Transverse colon (tissue), 4 donors: Measurements from ENCODE around the gene TOR1A. TPM values are rescaled to one million over a fixed set of nuclear protein-coding genes. Genes with fewer than 3 reads are reported as not detected.
"Not testable (repeated sequence)": the region's sequence is repeated elsewhere in the genome, so short reads cannot be mapped to it uniquely, and the experiment has no call there.

Experiments used
- DNase-seq: peaks from one replicate; pipeline ENCODE4 v3.0.0-alpha.2; 2019
- H3K27ac ChIP-seq, 4 donors: fragments of 200-600 bp; sonication (generic); 2 replicates each; pipeline ENCODE4 v1.5.1; 2016 to 2018; ENCODE audit warnings: inconsistent platforms in 4 of 4
- H3K27me3 ChIP-seq: fragments of 200-600 bp; sonication (generic); 2 replicates; pipeline ENCODE4 v1.5.1; 2017; ENCODE audit warnings: inconsistent platforms
- H3K36me3 ChIP-seq, 4 donors: fragments of 200-600 bp; sonication (generic); 2 replicates each; pipeline ENCODE4 v1.5.1; 2017 to 2019; ENCODE audit warnings: inconsistent platforms in 4 of 4
- H3K4me1 ChIP-seq, 4 donors: fragments of 200-600 bp; sonication (generic); 2 replicates each; pipeline ENCODE4 v1.5.1; 2017 to 2020; ENCODE audit warnings: inconsistent platforms in 4 of 4
- H3K4me3 ChIP-seq, 4 donors: fragments of 200-600 bp; sonication (generic); 1 replicate in 1 of 4; 2 replicates in 3 of 4; pipeline versions ENCODE4 v1.5.1 to v1.6.1; 2017 to 2019; ENCODE audit warnings: inconsistent platforms in 4 of 4
- H3K9me3 ChIP-seq, 2 donors: fragments of 200-600 bp; sonication (generic); 2 replicates each; pipeline ENCODE4 v1.5.1; 2017 to 2019; ENCODE audit warnings: inconsistent platforms in 2 of 2
- EP300 ChIP-seq: sonication (generic); formaldehyde crosslinking; IDR thresholded peaks from one replicate; pipeline ENCODE4 v1.6.1; 2017; ENCODE audit warnings: antibody characterized with exemption, low read depth
- POLR2A ChIP-seq: fragments of 450-650 bp; IDR thresholded peaks from one replicate; pipeline ENCODE4 v1.6.1; 2016; ENCODE audit warnings: antibody characterized with exemption, mild to moderate bottlenecking, moderate library complexity
- POLR2AphosphoS5 ChIP-seq, 3 donors: sonication (generic); formaldehyde crosslinking; IDR thresholded peaks; one replicate each; pipeline ENCODE4 v1.6.1; 2016; ENCODE audit warnings: antibody characterized with exemption in 3 of 3
- WGBS, 2 donors: methylation state at CpG; one replicate each; pipeline ENCODE4 v1.1.5; 2018; ENCODE audit warnings: low coverage in 1 of 2; 5-methylcytosine and 5-hydroxymethylcytosine counted together
- in situ Hi-C, 4 donors: fragments of 200-750 bp; cut with MboI; loops; one replicate each; pipeline versions ENCODE4 v1.15.0 to v1.15.1; 2017; ENCODE audit warnings: low sequenced_read_pairs in 3 of 4, low pct_ligation_motif_present in 1 of 4, low pct_unique_long_range_greater_than_20kb in 1 of 4
- intact Hi-C: fragments of 100-400 bp; cut with DNase I; formaldehyde crosslinking; loops from one replicate; pipeline ENCODE4 v1.15.1; 2023; ENCODE audit warnings: low total_unique reads
- total RNA-seq, 4 donors: library from RNA; depleted of rRNA; stranded (reverse); fragments of >200 nt; gene quantifications; one replicate each; pipeline ENCODE4 v1.1.0, GENCODE V29; 2016
- TF ChIP-seq, protein P1 (sequence below), 5 experiments: fragments of 200-600 bp in 3 of 5; fragments of 450-650 bp in 2 of 5; sonication (generic) in 3 of 5; IDR thresholded peaks; 1 replicate in 2 of 5; 2 replicates in 3 of 5; pipeline ENCODE4 v1.5.1; 2016 to 2017; ENCODE audit warnings: antibody characterized with exemption in 5 of 5, inconsistent platforms in 3 of 5, mild to moderate bottlenecking in 2 of 5, moderate library complexity in 1 of 5

The TOR1A gene
- total RNA-seq, 4 donors from 2014 or later = 6.2 to 47.0 (median 40.0) TPM

DNA sequence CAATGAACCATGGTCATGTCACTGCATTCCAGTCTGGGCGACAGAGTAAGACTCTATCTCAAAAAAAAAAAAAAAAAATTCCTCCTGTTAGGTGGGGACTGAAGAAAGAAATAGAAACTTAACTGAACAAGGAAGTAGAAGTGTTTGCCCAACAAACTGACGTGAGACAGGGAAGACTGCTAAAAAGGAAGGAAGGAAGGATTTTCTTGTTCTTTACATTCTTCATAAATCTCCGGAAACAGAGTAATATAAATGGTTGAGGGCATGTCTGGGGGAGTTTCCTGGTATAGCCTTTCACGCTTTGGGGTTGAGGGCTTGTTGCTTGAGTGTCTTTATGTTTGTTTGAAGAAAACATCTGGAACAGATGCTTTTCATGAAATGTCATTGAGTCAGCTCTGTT is 17.9 kb downstream of the TOR1A start:
- Histone ChIP-seq H3K27ac (peak overlapping the region; percentile 49 to 78 (median 64)), H3K36me3 (peaks cover 0 to 4% (median 0%) of the 10 kb centered on the region in 4 donors)

DNA sequence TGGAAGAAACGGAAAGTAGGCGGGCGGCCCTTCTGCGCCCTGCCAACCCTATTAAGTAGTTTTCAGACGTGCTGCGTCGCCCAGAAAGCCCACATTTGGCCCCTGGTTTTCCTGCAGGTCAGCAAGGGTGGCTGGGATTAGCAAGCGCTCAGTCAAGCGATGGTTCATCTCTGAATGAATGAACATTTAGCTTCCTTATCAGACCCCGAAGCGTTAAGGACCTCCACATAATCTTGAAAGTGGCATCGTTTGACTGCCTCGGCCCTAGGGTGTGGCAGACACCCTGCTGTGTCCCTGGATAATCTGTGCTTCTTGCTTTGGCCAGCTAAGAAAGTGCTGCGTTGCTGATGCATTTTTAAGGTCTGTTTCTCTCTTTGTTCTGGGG is 20.3 kb downstream of the TOR1A start:
- intact Hi-C loops = no loop called here
- 0 to 1% methylated on average over 2 to 14 of the region's 14 CpGs for WGBS, 2 donors
- peak overlapping the region; percentile 80 to 97 (median 82) for H3K4me3 ChIP-seq
- DNase-seq = no peak
- H3K27me3 ChIP-seq = no peaks in the 10 kb centered on the region
- H3K4me1 ChIP-seq = peaks cover 6 to 36% (median 14%) of the 10 kb centered on the region in 4 donors
- TF ChIP-seq, protein P1, sequence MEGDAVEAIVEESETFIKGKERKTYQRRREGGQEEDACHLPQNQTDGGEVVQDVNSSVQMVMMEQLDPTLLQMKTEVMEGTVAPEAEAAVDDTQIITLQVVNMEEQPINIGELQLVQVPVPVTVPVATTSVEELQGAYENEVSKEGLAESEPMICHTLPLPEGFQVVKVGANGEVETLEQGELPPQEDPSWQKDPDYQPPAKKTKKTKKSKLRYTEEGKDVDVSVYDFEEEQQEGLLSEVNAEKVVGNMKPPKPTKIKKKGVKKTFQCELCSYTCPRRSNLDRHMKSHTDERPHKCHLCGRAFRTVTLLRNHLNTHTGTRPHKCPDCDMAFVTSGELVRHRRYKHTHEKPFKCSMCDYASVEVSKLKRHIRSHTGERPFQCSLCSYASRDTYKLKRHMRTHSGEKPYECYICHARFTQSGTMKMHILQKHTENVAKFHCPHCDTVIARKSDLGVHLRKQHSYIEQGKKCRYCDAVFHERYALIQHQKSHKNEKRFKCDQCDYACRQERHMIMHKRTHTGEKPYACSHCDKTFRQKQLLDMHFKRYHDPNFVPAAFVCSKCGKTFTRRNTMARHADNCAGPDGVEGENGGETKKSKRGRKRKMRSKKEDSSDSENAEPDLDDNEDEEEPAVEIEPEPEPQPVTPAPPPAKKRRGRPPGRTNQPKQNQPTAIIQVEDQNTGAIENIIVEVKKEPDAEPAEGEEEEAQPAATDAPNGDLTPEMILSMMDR (IDR thresholded peaks at IDR 0.05) = no peak
- no peak for TF ChIP-seq POLR2AphosphoS5 (IDR thresholded peaks at IDR 0.05)
- TF ChIP-seq POLR2A = no peak
- TF ChIP-seq EP300 = no peak
- no peaks in the 10 kb centered on the region for H3K36me3 ChIP-seq
- in situ Hi-C loops = no loop called here
- no peaks in the 10 kb centered on the region for H3K9me3 ChIP-seq
- peak overlapping the region; percentile 93 to 95 (median 94) for H3K27ac ChIP-seq

More for the DNA sequence above, 17.9 kb downstream of the TOR1A start:
- Histone ChIP-seq H3K9me3 (no peaks in the 10 kb centered on the region), H3K4me1 (peaks cover 6 to 51% (median 23%) of the 10 kb centered on the region in 4 donors), H3K4me3 (no peak overlapping the region), H3K27me3 (no peaks in the 10 kb centered on the region)
- TF ChIP-seq POLR2A (no peak), POLR2AphosphoS5 (IDR thresholded peaks at IDR 0.05) (no peak), EP300 (no peak)
- in situ Hi-C loops = no loop called here
- intact Hi-C loops = no loop called here
- no peak for DNase-seq
- WGBS, 2 donors = 27 to 39% methylated on average over 3 to 4 of the region's 4 CpGs

DNA sequence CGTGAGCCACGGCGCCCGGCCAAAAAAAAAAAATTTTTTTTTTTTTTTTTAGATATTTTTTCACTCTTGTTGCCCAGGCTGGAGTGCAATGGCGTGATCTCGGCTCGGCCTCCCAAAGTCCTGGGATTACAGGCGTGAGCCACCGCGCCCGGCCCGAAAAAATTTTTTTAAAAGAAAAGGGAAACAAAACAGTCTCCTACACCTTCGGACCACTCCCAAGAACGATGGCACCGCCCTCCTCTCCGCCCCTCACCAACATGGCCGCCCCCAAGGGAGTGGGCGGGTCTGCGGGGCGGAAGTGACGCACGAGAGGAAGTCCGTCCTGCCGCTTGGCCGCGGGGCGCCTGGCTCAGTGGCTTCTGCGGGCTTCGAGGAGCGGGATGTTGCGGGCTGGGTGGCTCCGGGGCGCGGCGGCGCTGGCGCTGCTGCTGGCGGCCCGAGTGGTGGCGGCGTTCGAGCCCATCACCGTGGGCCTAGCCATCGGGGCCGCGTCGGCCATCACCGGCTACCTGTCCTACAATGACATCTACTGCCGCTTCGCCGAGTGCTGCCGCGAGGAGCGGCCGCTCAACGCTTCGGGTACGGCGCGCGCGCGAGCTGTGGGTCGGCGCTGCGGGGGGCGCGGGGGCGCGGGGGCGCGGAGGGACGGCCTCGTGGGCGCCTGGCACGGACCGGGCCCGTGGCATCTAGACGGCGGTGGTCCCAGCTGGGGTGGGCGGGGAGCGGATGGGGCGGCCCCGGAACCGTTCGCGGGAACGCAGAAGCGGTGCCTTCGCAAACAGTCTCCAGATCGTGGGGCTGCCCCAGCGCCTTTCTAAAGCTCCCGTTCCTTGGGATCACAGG is 20.9 kb downstream of the TOR1A start, which contains the start of gene TOR1B:
TSS of gene TOR1B (plus strand) at position 352 of the 843 bp plus-strand sequence. CDS start at position 381, 29 bp downstream.
- Histone ChIP-seq H3K27me3 (no peaks in the 10 kb centered on the region), H3K27ac (peak within 1 kb of the TSS; percentile 93 to 95 (median 94)), H3K9me3 (no peaks in the 10 kb centered on the region), H3K36me3 (no peaks in the 10 kb centered on the region), H3K4me3 (peak within 1 kb of the TSS; percentile 80 to 97 (median 82)), H3K4me1 (peaks cover 6 to 36% (median 14%) of the 10 kb centered on the region in 4 donors)
- TF ChIP-seq POLR2AphosphoS5 (IDR thresholded peaks at IDR 0.05) (peak; percentile 96 to 98 (median 97)), POLR2A (peak; percentile 90), EP300 (no peak)
- DNase-seq = peak; percentile 96
- in situ Hi-C loops = no loop called here
- intact Hi-C loops = no loop called here
- 1% methylated on average over 51 of the region's 93 CpGs; no CpG with 5 or more reads in 1 of the 2 donors for WGBS, 2 donors

DNA sequence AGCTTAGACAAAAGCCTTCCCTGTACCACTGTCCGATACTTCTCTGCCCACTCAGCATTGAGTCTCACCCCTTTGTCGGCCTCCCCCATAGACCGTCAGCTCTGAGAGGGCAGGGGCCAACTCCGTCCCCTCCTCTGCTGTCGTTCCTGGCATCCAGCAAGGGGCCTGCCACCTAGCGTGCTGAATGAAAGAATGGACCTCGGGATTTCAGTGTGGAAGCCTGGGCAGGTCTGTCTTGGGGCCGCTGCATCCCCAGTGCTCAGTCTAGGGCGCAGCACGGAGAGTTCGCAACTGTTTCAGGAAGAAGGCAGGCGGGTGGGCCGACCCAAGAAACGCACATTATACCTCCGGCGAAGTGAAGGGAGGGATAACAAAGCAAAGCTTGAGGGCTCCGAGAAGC is 22.4 kb downstream of the TOR1A start:
- intact Hi-C loops = no loop called here
- no peak for TF ChIP-seq POLR2A
- TF ChIP-seq EP300 = no peak
- TF ChIP-seq, protein P1 (IDR thresholded peaks at IDR 0.05) = no peak
- no peak for TF ChIP-seq POLR2AphosphoS5 (IDR thresholded peaks at IDR 0.05)

DNA sequence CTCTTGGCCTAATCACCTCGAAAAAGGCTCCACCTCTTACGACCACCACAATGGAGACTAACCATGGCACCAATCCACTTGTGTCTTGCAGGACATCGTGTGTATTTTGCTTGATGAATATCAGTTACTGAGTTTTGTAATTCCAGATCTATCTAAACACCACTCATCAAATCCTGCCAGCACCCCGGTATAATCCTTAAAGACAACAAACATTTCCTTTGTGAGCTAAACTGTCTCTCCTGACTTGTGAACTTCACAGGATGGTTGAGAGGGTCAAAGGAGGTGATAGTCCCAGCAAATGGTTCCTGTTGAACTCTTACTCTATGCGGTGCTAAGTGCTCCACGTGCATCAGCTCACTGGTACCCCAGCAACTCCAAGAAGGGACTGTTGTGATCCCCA is 25.0 kb downstream of the TOR1A start:
- in situ Hi-C loops (loop anchor here in 2 of 4 donors (25.0 kb wide), 1 partner anchor 662 kb away; no protein-coding TSS in a partner anchor), intact Hi-C loops (loop anchor here (10.0 kb wide), 1 partner anchor 154 kb away; the partner anchor contains the start of gene ASB6)
- no peak overlapping the region for H3K4me3 ChIP-seq
- no peak for DNase-seq
- H3K27me3 ChIP-seq = peaks cover 12% of the 10 kb centered on the region
- H3K36me3 ChIP-seq = no peaks in the 10 kb centered on the region
- no peaks in the 10 kb centered on the region for H3K9me3 ChIP-seq
- peaks cover 2 to 8% (median 4%) of the 10 kb centered on the region in 4 donors for H3K4me1 ChIP-seq
- 60 to 65% methylated on average over 2 to 6 of the region's 6 CpGs for WGBS, 2 donors
- TF ChIP-seq, protein P1 (IDR thresholded peaks at IDR 0.05) = no peak
- TF ChIP-seq POLR2AphosphoS5 (IDR thresholded peaks at IDR 0.05) (no peak), EP300 (no peak), POLR2A (no peak)
- no peak overlapping the region for H3K27ac ChIP-seq

More for the DNA sequence above, 22.4 kb downstream of the TOR1A start:
- H3K4me1 ChIP-seq = peaks cover 6 to 32% (median 14%) of the 10 kb centered on the region in 4 donors
- no peaks in the 10 kb centered on the region for H3K9me3 ChIP-seq
- 88 to 100% methylated on average over 1 to 17 of the region's 17 CpGs for WGBS, 2 donors
- no peak overlapping the region for H3K4me3 ChIP-seq
- H3K27ac ChIP-seq = no peak overlapping the region
- no peaks in the 10 kb centered on the region for H3K27me3 ChIP-seq
- no peaks in the 10 kb centered on the region for H3K36me3 ChIP-seq
- in situ Hi-C loops = no loop called here
- no peak for DNase-seq

DNA sequence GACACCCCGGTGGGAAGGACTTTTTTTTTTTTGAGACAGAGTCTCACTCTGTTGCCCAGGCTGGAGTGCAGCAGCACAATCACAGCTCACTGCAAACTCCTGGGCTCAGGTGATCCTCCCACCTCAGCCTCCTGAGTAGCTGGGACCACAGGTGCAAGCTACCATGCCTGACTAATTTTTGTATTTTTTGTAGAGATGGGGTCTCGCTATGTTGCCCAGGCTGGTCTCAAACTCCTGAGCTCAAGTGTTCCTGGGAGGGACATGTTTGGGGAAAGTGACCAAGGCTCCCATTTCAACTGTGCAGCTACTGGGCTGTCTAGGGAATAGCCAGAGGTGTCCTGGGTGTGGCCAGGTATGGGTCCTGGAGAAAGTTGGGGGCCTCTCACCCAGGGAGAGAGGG is 27.9 kb downstream of the TOR1A start:
- H3K4me3 ChIP-seq, DNase-seq, H3K36me3 ChIP-seq, H3K9me3 ChIP-seq, H3K4me1 ChIP-seq, H3K27ac ChIP-seq: not testable (repeated sequence)
- H3K27me3 ChIP-seq = peaks cover 12% of the 10 kb centered on the region
- in situ Hi-C loops (loop anchor here in 2 of 4 donors (25.0 kb wide), 1 partner anchor 659 kb away; no protein-coding TSS in a partner anchor), intact Hi-C loops (loop anchor here (10.0 kb wide), 1 partner anchor 151 kb away; the partner anchor contains the start of gene ASB6)
- WGBS, 2 donors = 50 to 55% methylated on average over 1 to 2 of the region's 2 CpGs
